Left ventricle myocardium superior (tissue), 1 donor: ENCODE data around the gene NBL1. TPM values are rescaled to one million over a fixed set of nuclear protein-coding genes. Genes with fewer than 3 reads are reported as not detected.
"Not testable (repeated sequence)": the region's sequence is repeated elsewhere in the genome, so short reads cannot be mapped to it uniquely, and the experiment has no call there.

Experiments used
- ATAC-seq: fragments of 200-7000 bp; cut with Tn5 transposase; one replicate; pipeline ENCODE4 v1.9.1; 2020; ENCODE audit warnings: mild to moderate bottlenecking, moderate library complexity
- DNase-seq: peaks from one replicate; pipeline ENCODE4 v3.0.0-alpha.2; 2020
- intact Hi-C: fragments of 100-400 bp; cut with micrococcal nuclease; formaldehyde crosslinking; loops from one replicate; pipeline ENCODE4 v1.11.0; 2022
- total RNA-seq: library from RNA; stranded (reverse); fragmentation: NEBNext Ultra II Directional; extraction: Animal tissue kit (Norgen Biotek cat#: 25700); gene quantifications from one replicate; pipeline ENCODE4 v1.2.1, GENCODE V29; 2021
- donor health status: DM: no; HTN: yes; CAD: no; lungs with severe emphysema.

NBL1 gene
- total RNA-seq, 1 donor from 2014 or later = 49.1 TPM

DNA sequence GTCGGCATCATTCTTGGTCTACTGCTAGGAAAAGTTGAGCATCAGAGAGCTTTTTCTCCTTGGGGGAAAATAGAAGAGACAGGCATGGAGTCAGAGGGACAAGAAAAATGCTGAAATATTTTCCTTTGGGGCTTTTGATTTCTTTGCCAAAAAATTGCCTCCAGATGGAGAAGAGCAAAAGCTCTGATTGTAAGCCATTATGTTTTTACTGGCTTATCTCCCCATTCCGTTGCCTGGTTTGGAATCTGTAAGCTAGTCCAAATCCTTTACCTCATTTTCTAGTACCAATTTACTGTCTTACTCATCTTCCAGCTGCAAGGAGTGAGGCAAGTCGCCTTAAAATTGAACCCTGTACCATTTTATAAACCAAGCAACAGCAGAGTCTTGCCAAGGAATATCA, 23.3 kb upstream of the NBL1 start:
- peak; percentile 55 for ATAC-seq
- no peak for DNase-seq
- intact Hi-C loops = no loop called here

DNA sequence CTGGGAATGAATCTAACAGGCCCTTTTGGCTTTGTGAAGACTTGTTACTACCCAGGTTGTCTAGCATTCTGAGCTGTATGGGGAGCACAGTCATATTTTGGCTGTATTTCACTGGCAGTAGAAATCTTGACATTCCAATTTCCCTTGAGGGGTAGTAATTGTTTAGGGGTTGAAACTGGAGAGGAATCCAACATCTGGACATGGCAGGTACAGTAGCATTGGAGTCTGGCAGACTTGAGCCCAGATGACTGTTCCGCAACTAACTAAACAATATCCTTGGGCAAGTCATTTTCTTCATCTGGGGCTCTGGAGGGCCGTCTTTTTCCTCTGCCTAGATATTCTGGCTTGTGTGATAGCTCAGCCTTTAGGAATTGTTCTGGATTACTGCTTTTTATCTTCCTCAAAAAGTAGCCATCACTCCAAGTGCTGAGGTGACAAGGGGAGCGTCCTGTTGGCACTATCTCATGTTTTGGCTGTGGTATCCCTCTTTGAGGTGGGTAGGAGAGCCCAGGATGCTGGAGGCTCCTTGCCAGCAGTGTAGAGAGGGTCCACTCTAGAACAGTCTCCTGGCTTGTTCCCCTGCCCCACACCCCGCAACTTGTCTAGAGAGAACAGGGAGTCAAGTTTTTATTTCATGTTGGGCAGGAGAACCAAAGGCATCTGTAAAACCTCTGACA, 22.7 kb upstream of the NBL1 start:
- intact Hi-C loops = no loop called here
- no peak for DNase-seq
- ATAC-seq = peak; percentile 22

- no peak for DNase-seq
- no peak for ATAC-seq
- intact Hi-C loops = no loop called here
These were observed 21.9 kb upstream of the NBL1 start for GRCh38 chr1:19622204-19622603.

DNA sequence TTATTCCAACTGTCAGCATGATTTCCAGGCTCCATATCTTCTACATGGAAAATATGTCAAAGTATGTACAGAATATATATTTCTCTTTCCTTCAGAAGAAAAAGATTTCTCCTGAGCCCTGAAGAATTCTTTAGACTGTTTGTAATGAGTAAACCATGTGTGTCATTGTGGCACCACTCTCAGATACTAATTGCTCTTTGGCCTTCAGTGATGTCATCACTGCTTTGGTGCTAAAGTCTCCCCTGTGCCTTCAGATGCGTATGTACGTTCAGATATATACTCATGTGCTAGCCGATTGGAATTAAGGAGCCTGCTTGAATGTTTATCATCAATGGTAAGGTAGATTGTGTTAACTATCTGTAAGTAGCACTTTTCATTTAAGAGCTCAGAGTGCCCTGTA, 20.6 kb upstream of the NBL1 start:
- DNase-seq (no peak), ATAC-seq (no peak)
- intact Hi-C loops = no loop called here

DNA sequence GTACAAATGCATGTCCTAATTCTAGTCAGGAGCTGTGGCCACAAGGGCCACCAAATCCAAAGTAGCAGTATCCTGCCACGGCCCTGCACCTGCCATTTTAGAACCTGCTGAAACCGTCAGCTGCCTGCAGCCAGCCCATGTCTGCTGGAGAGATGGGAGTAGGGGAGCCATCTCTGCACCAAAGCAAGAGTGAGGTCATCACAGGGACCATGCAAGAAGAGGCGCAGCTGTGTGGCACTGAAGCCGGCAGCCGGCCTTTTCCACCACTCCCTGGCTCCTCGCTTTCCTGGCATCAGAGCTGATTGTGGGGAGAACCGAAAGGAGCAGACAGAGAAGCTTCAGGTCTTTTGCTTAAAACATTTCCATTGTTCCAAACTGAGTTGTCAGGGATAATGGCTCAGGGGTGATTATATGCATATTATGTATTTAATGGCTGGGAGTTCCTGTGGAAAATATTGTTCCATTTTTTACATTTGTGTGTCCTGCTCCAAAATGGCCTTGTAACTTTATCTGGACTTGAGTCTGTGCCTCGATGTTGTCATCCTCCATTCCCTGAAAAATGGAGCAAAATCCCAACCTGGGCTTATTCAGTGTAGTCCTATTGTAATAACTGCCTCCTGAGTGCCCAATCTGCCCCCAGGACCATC, 18.7 kb upstream of the NBL1 start:
- ATAC-seq (no peak), DNase-seq (no peak)

DNA sequence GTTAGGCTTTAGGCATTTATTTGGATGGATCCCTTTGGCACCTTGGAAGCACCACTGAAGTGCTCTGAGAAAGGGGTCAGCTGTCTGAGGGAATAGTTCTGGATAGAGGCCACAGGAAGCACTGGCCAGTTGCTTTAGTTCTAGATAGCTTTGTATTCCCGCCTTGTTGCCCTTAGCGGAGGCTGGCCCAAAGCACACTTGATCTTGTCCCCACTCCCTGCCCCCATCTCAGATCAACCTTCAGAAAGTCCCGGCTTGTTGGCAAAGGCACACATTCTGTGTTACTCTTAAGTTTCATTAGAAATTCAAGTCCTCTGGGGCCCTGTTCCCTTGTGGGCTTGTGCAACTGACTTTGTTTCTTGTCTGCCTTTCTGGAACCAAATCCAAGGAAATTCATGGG, 15.2 kb upstream of the NBL1 start:
- intact Hi-C loops = no loop called here
- peak; percentile 13 for ATAC-seq
- no peak for DNase-seq

More for the DNA sequence above, 18.7 kb upstream of the NBL1 start:
- intact Hi-C loops = no loop called here

GRCh38 chr1:19629357-19629756, 14.8 kb upstream of the NBL1 start:
- intact Hi-C loops = no loop called here
- ATAC-seq (no peak), DNase-seq (no peak)

GRCh38 chr1:19630192-19630591, 13.9 kb upstream of the NBL1 start:
- DNase-seq, ATAC-seq, intact Hi-C loops: not testable (repeated sequence)

- intact Hi-C loops = no loop called here
- ATAC-seq = no peak
These were observed 13.3 kb upstream of the NBL1 start for GRCh38 chr1:19630720-19631395.

GRCh38 chr1:19632211-19632610, 11.9 kb upstream of the NBL1 start:
- no peak for ATAC-seq
- intact Hi-C loops = no loop called here
- DNase-seq = no peak

More at GRCh38 chr1:19630720-19631395, 13.3 kb upstream of the NBL1 start:
- DNase-seq = no peak

DNA sequence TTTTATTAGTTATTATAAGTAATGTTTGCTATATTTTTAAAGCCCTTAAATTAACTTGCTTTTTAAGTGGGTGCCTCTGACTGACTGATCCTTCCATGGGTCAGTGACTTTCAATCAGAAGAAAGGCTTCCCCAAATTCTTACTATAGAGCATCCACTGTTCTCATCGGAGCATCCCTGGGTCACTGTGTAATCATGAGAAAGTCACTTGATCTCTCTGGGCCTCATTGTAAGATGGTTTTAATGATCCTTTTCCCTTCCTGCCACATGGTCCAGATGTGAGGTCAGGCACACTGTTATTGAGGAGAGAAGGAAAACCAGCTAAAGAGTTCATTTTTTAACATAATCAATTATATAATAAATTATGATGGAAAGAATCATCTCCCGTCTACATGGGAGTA, 11.0 kb upstream of the NBL1 start:
- ATAC-seq (no peak), DNase-seq (no peak)
- intact Hi-C loops = no loop called here

DNA sequence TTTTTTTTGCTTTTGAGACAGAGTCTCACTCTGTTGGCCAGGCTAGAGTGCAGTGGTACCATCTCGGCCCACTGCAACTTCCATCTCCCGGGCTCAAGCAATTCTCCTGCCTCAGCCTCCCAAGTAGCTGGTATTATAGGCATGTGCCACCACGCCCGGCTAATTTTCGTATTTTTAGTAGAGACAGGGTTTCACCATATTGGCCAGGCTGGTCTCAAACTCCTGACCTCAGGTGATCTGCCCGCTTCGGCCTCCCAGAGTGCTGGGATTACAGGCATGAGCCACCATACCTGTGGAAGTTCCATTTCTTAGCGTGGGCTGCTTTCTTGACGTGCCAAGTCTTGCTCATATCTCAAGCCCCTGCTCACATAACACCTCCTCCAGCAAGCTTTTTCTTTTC, 9.0 kb upstream of the NBL1 start:
- DNase-seq, intact Hi-C loops, ATAC-seq: not testable (repeated sequence)

- intact Hi-C loops = no loop called here
- DNase-seq = no peak
- ATAC-seq = peak; percentile 39
These were observed 8.5 kb upstream of the NBL1 start for GRCh38 chr1:19635646-19636045.

DNA sequence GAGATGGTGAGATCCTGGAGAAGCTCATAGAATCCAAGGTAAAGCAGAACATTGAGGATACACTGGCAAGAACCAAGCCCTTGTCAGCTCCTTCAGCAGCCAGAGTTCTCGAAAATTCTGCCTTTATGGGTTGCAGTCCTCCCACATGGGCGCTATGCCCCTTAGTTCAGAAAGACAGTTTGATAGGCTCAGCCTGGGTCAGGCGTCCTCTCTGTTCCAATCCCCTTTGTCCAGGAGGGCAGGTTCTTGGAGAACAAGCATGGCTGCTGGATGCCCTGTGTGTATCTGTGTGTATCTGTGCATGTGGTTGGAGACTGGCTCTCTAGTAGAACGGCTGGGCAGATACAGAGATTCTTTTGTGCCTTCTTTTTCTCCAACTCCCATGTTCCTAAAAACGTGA, 8.0 kb upstream of the NBL1 start:
- ATAC-seq (no peak), DNase-seq (no peak)

DNA sequence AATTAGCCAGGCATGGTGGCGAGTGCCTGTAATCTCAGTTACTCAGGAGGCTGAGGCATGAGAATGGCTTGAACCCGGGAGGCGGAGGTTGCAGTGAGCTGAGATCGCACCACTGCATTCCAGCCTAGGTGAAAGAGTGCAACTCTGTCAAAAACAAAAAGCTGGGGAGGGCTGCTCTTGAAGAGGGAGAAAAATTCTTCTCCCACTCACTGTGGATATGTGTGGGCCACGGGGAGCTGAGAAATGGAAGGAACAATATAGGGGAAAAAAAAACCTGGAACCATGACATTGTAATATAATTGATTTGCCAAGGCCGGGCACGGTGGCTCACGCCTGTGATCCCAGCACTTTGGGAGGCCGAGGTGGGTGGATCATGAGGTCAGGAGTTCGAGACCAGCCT, 7.4 kb upstream of the NBL1 start:
- ATAC-seq, DNase-seq, intact Hi-C loops: not testable (repeated sequence)

More for the DNA sequence above, 8.0 kb upstream of the NBL1 start:
- intact Hi-C loops = no loop called here

GRCh38 chr1:19637606-19638005, 6.5 kb upstream of the NBL1 start:
- no peak for DNase-seq
- intact Hi-C loops = no loop called here
- ATAC-seq = no peak

- DNase-seq, intact Hi-C loops, ATAC-seq: not testable (repeated sequence)
These were observed 4.9 kb upstream of the NBL1 start for GRCh38 chr1:19639228-19639627.

- no peak for ATAC-seq
- DNase-seq = no peak
- intact Hi-C loops = no loop called here
These were observed 4.1 kb upstream of the NBL1 start for GRCh38 chr1:19639999-19640362.

GRCh38 chr1:19640363-19641316, 3.5 kb upstream of the NBL1 start:
- intact Hi-C loops = no loop called here
- ATAC-seq (no peak), DNase-seq (no peak)
